Fibroblast of the aortic adventitia (primary cell): Measurements from ENCODE around the gene DNAH3. TPM values are rescaled to one million over a fixed set of nuclear protein-coding genes. Genes with fewer than 3 reads are reported as not detected.

Source experiments
- DNase-seq: peaks from one replicate; pipeline ENCODE4 v3.0.0-alpha.2; 2010; ENCODE audit warnings: low read depth
- H3K4me3 ChIP-seq: 2 replicates; pipeline ENCODE4 v1.5.1; 2011; ENCODE audit warnings: low read depth, mild to moderate bottlenecking, control low read depth, low read length, moderate library complexity
- CTCF ChIP-seq: IDR thresholded peaks from 2 replicates; pipeline ENCODE4 v1.5.1; 2011; ENCODE audit warnings: mild to moderate bottlenecking, low read length, control low read depth, inconsistent platforms; ENCODE audit not compliant: insufficient read depth
- total RNA-seq: library from RNA; depleted of rRNA; stranded (reverse); fragments of >200 nt; gene quantifications from 2 replicates; pipeline ENCODE4 v1.2.3, GENCODE V29; 2012; ENCODE audit warnings: low replicate concordance

DNAH3 gene
- total RNA-seq, 1 donor, result not detected

- DNase-seq, result no peak
- TF ChIP-seq CTCF, result no peak
- peak overlapping the region; percentile 97 for H3K4me3 ChIP-seq
Measured at GRCh38 chr16:20901068-20901435, 249.6 kb downstream of the DNAH3 start.

- H3K4me3 ChIP-seq, result peak within 1 kb of the TSS; percentile 97
- no peak for TF ChIP-seq CTCF
- DNase-seq, result peak; percentile 100
Measured at GRCh38 chr16:20900299-20901067, 250.2 kb downstream of the DNAH3 start, which contains the start of the genes DCUN1D3 and LYRM1. TSS of gene DCUN1D3 (minus strand) at chr16:20900358. CDS start at chr16:20862538, 37,820 bp downstream. TSS of gene LYRM1 (plus strand) at chr16:20900771. CDS start at chr16:20915556, 14,785 bp downstream.

GRCh38 chr16:20899477-20900298 is 251.0 kb downstream of the DNAH3 start:
- DNase-seq, result no peak
- H3K4me3 ChIP-seq, result peak overlapping the region; percentile 97
- no peak for TF ChIP-seq CTCF

- peak overlapping the region; percentile 97 for H3K4me3 ChIP-seq
- DNase-seq, result peak; percentile 89
- TF ChIP-seq CTCF, result no peak
Measured at GRCh38 chr16:20899071-20899470, 251.6 kb downstream of the DNAH3 start.

GRCh38 chr16:20897922-20898321 is 252.7 kb downstream of the DNAH3 start:
- no peak for TF ChIP-seq CTCF
- no peak for DNase-seq
- peak overlapping the region; percentile 97 for H3K4me3 ChIP-seq

- peak overlapping the region; percentile 97 for H3K4me3 ChIP-seq
- TF ChIP-seq CTCF, result no peak
- peak; percentile 71 for DNase-seq
Measured at GRCh38 chr16:20897253-20897897, 253.3 kb downstream of the DNAH3 start.
